ENCODE results near the gene SASH1.

DNA sequence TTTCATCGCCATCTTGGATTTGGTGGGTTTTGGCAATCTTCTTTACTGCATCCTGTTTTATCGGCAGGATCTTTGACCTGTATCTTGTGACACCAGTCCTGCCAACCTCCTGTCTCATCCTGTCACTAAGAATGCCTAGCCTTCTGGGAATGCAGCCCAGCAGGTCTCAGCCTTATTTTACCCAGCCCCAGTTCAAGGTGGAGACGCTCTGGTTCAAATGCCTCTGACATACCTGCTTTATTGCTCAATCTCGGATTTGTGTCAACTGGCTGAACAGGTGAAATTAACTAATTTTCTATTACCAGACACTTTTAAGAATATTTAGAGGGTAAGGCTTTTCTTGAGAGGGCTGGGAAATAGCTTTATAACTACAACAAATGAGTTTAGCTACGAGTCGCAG lies 102.5 kb downstream of the SASH1 start:
- TF ChIP-seq EZH2 (IDR thresholded peaks at IDR 0.05; ENCODE audit: borderline replicate concordance, insufficient read depth, low read length, poor library complexity, severe bottlenecking), result no peak
- TF ChIP-seq CTCF (IDR thresholded peaks at IDR 0.05; ENCODE audit: poor library complexity, severe bottlenecking), result no peak
- TF ChIP-seq SMC3 (conservative IDR thresholded peaks at IDR 0.05; ENCODE audit: poor library complexity), result no peak
- TF ChIP-seq REST (IDR thresholded peaks at IDR 0.05; ENCODE audit: borderline replicate concordance), result no peak
- no peak for TF ChIP-seq MXI1 (conservative IDR thresholded peaks at IDR 0.05; ENCODE audit: poor library complexity, severe bottlenecking)
- TF ChIP-seq RAD21 (conservative IDR thresholded peaks at IDR 0.05), result no peak
- no peak for TF ChIP-seq POLR2AphosphoS5 (IDR thresholded peaks at IDR 0.05)

Measured in neural cell (in vitro differentiated cells).